Lung microvascular endothelial cell (primary cell): ENCODE results near the gene IGSF11. TPM values are rescaled to one million over a fixed set of nuclear protein-coding genes. Genes with fewer than 3 reads are reported as not detected.
"Not testable (repeated sequence)": the region's sequence is repeated elsewhere in the genome, so short reads cannot be mapped to it uniquely, and the experiment has no call there.

Experiments used
- DNase-seq, 2 donors: peaks; one replicate each; pipeline versions ENCODE4 v3.0.0 to v3.0.0-alpha.2; 2010; ENCODE audit warnings: low read depth in 2 of 2
- total RNA-seq: library from RNA; depleted of rRNA; stranded (reverse); fragments of >200 nt; gene quantifications from 2 replicates; pipeline ENCODE4 v1.2.1, GENCODE V29; 2014

The IGSF11 gene
- total RNA-seq, 1 donor from 2014 or later, result under 0.01 TPM

- DNase-seq, result no peak
Measured at GRCh38 chr3:118990823-118991560, 43.7 kb downstream of the IGSF11 start.

- DNase-seq, result no peak
Measured at GRCh38 chr3:118988198-118989130, 46.2 kb downstream of the IGSF11 start.

GRCh38 chr3:118987477-118987876 lies 47.2 kb downstream of the IGSF11 start:
- DNase-seq, result no peak

GRCh38 chr3:118986734-118987133 lies 47.9 kb downstream of the IGSF11 start:
- no peak for DNase-seq

DNA sequence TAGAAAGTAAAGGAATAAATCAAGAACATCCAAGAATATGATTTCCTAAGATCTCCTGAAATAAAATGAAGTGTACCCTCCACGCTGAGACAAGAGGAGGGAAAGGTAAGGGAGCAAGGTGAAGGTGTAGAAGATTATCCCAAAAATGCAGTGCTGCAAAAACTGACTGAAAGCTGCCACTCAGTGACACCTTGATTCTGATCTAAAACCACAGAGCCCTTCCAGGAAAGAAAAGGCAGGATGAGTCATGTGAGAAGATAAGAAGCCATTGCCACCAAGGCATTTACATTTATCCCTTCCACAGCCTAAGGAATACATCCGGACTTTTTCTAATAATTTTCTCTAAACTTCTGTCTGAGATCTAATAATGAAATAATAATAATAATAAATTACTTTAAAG lies 49.9 kb downstream of the IGSF11 start:
- DNase-seq, result no peak

- DNase-seq, result no peak
Measured at GRCh38 chr3:118981494-118982134, 53.0 kb downstream of the IGSF11 start.

DNA sequence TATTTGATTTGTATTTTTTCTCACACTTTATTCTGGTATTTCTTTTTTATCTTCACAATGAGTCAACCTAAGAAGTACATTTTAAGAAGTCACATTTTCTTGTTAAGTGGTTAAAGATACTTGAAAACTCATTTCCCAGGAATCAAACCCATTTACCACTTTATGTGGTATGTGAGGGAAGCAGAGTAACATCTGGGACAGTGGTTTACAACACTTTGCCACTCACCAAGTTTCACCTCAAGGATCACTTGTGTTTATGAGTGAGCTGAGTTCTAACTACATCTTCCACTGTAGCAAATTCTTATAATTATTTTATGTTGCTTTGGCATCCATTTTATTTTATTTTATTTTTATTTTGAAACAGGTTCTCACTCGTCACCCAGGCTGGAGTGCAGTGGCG lies 53.8 kb downstream of the IGSF11 start:
- no peak for DNase-seq

GRCh38 chr3:118978393-118978758 lies 56.3 kb downstream of the IGSF11 start:
- no peak for DNase-seq

DNA sequence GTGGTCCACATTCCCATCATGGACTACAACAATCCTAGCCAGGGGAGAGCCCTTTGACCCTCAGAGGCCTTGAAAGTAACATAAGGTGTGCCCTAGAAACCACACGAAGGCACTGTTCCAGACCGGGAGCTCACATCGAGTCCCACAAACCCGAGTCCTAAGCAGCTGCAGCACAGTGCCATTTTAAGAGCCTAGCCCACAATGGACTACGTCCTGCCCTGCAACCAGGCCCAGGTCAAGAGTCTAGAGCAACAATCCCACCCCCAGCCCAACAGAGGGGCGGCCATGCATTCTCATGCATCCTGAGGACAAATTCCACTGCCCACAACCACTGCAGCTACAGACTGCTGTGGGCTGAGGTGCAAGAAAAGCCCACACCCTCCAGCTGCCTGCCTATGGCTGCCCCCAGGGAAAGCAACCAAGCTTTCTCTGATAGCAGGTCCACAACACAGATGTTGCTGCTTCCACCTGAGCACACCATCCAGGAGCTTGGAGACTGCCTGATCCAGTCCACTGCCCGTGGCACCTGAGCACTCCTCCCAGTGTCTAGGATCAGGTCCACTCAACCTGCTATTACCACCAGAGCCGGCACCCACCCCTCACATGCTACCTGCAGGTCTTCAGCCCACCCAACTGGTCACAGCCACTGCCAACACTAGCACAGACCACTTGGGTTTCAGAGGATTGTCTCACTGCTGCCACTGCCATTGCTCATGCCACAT lies 56.8 kb downstream of the IGSF11 start:
- no peak for DNase-seq

DNA sequence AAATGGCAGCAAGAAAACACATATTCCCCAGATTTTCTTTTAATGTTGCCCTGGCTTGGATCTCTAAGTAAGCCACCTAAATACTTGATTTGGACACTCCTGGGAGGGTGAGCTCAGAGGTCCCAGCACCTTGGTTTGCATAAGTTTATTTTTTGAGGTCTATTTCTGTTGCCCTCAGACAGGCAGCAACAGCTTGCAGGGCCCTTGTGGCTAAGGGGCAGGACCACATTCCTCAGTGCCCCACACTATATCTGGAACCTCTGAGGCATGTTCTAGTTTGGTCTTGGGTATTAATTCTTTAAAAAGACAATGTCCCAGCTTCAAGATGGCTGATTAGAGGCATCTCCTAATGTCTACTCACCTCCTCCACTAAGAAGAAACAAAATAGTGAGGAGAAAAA lies 57.5 kb downstream of the IGSF11 start:
- no peak for DNase-seq

DNA sequence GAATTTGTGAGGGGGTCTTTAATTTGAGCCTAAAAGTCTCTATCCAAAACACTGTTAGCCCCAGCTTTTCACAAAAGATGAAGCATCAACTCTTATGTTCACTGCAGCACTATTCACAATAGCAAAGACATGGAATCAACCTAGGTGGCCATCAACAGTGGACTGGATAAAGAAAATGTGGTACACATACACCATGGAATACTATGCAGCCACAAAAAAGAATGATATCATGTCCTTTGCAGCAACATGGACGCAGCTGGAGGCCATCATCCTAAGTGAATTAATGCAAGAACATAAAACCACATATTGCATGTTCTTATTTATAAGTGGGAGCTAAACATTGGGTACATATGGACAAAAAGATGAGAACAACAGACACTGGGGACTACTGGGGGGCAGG lies 59.2 kb downstream of the IGSF11 start:
- not testable (repeated sequence) for DNase-seq

GRCh38 chr3:118974356-118975097 lies 60.1 kb downstream of the IGSF11 start:
- no peak for DNase-seq

- DNase-seq, result no peak
Measured at GRCh38 chr3:118973050-118973449, 61.6 kb downstream of the IGSF11 start.

GRCh38 chr3:118970819-118971218 lies 63.8 kb downstream of the IGSF11 start:
- no peak for DNase-seq

- DNase-seq, result no peak
Measured at GRCh38 chr3:118968640-118969039, 66.0 kb downstream of the IGSF11 start.

GRCh38 chr3:118968111-118968510 lies 66.5 kb downstream of the IGSF11 start:
- DNase-seq, result no peak

DNA sequence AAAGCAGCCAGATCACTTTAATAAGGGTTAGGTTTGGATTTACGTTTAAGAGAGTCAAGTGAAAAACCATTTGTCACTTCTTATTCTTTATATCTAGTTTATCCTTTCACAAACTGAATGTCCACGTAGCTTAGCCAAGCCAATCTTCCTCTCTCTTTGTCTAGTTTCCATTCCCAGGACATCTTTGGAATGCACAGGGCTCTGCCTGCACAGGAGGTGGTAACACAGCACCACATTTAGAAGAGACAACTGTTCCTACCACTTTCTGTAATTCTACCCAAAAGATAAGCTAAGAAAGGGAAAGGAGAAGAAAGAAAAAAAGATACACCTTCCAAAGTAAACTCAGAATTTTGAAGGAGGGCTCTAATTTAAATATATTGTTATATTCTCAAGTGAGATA lies 67.9 kb downstream of the IGSF11 start:
- no peak for DNase-seq

DNA sequence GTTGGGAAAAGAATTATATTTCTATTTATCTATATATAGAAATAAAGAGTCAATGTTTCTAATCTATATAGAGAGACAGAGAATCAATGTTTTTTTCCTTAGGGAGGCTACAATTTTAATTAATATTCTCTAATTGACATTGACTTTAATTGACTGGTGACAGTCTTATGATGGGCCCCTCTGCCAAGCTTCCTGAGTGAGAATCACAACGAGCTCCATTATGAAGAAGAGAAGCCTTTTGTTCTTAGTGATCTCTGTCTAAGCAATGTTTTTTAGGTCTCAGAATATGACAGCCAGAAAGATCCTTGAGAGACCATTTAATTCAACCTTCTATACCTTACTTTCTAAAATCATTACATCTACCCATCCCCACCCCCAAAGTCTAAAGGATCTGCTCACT lies 70.9 kb downstream of the IGSF11 start:
- DNase-seq, result no peak

DNA sequence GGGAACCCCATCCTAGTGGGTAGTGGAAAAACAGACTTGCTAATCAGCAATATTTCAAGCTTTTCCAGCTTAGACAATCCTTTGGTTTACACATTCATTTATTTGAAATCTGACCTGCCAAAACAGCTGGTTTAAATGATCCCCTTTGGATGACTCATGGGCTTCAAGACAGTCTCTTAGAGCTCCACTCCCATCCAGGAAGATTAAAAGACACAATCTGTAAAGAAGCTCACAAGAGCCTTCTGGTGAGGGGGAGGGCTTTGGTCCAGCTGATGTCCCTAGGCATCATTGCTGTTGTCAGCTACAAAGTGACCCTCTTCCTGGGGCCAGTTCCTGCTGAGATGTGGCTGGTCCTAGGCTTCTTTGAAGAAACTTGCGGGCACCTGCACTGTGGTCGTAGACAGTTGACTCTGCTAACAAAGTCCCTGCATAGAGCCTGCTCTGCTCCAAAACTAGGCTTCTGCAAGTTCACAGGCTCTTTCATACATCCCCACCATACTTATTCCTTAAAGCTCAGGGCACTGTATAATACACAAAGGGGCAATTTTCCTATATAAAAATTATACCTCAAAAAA lies 73.7 kb downstream of the IGSF11 start:
- no peak for DNase-seq

- no peak for DNase-seq
Measured at GRCh38 chr3:118955914-118956556, 78.6 kb downstream of the IGSF11 start.
